ENCODE data around the gene GGTLC1.
"Not testable (repeated sequence)": the region's sequence is repeated elsewhere in the genome, so short reads cannot be mapped to it uniquely, and the experiment has no call there.

GGTLC1 gene

GRCh38 chr20:23993440-23993839 lies 4.9 kb upstream of the GGTLC1 start:
- not testable (repeated sequence) for H3K9me3 ChIP-seq (ENCODE audit: control insufficient read depth, low read depth, low read length); H3K27me3 ChIP-seq (ENCODE audit: control insufficient read depth, insufficient read depth, low read length); H3K4me3 ChIP-seq (ENCODE audit: low read length); H3K27ac ChIP-seq (ENCODE audit: low read length); H3K36me3 ChIP-seq (ENCODE audit: control insufficient read depth, low read depth, low read length); H3K9ac ChIP-seq (ENCODE audit: low read length); H3K4me1 ChIP-seq (ENCODE audit: control insufficient read depth, low read depth, low read length)

- H3K27ac ChIP-seq (ENCODE audit: low read length); H3K4me3 ChIP-seq (ENCODE audit: low read length); H3K9me3 ChIP-seq (ENCODE audit: control insufficient read depth, low read depth, low read length); H3K36me3 ChIP-seq (ENCODE audit: control insufficient read depth, low read depth, low read length); H3K9ac ChIP-seq (ENCODE audit: low read length); H3K4me1 ChIP-seq (ENCODE audit: control insufficient read depth, low read depth, low read length); H3K27me3 ChIP-seq (ENCODE audit: control insufficient read depth, insufficient read depth, low read length): not testable (repeated sequence)
These were observed 1.7 kb upstream of the GGTLC1 start for GRCh38 chr20:23990296-23990695.

GRCh38 chr20:23988966-23989365 lies 387 bp upstream of the GGTLC1 start:
- H3K9ac ChIP-seq (ENCODE audit: low read length); H3K4me3 ChIP-seq (ENCODE audit: low read length); H3K36me3 ChIP-seq (ENCODE audit: control insufficient read depth, low read depth, low read length); H3K27ac ChIP-seq (ENCODE audit: low read length); H3K27me3 ChIP-seq (ENCODE audit: control insufficient read depth, insufficient read depth, low read length); H3K9me3 ChIP-seq (ENCODE audit: control insufficient read depth, low read depth, low read length); H3K4me1 ChIP-seq (ENCODE audit: control insufficient read depth, low read depth, low read length): not testable (repeated sequence)

DNA sequence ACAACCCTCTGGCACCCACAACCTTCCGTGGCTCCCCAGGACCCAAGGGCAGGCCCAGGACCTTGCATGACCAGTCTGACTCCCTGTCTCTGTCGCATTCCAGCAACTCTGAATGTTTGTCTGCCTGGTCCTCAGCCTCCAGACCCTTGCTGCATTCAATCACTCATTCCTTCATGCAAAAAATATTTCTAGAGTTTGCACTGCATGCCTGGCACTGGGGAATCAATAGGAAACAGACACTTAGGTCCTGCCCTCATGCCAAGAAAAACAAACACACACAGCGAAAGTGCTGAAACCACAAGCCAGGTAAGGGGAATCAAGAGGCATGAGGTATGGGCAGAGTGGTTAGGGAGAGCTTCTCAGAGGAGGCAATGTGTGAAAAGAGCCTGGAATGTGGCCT lies 1.9 kb downstream of the GGTLC1 start:
- H3K4me3 ChIP-seq (ENCODE audit: low read length); H3K27ac ChIP-seq (ENCODE audit: low read length); H3K4me1 ChIP-seq (ENCODE audit: control insufficient read depth, low read depth, low read length): not testable (repeated sequence)

DNA sequence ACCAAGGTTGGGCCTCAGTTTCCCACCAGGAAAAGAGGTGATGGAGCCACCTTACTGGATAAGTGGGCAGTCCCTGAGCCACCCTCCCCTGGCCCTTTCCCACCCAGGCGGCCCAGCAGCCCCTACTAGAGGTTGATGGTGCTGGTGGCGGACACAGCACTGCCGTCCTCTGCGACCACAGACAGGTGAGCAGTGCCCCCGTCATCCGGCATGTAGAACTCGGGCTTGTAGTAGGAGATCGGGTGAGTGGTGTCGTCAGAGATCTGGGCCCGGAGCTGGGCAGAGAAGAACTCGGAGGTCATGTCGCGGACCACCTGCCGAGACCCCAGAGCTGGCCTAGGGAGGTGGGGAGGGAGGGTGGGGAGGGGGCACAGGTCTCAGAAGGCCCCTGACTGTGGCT lies 2.3 kb downstream of the GGTLC1 start:
- H3K27ac ChIP-seq (ENCODE audit: low read length); H3K36me3 ChIP-seq (ENCODE audit: control insufficient read depth, low read depth, low read length); H3K4me3 ChIP-seq (ENCODE audit: low read length); H3K27me3 ChIP-seq (ENCODE audit: control insufficient read depth, insufficient read depth, low read length); H3K9ac ChIP-seq (ENCODE audit: low read length); H3K4me1 ChIP-seq (ENCODE audit: control insufficient read depth, low read depth, low read length); H3K9me3 ChIP-seq (ENCODE audit: control insufficient read depth, low read depth, low read length): not testable (repeated sequence)

More for the DNA sequence above, 1.9 kb downstream of the GGTLC1 start:
- not testable (repeated sequence) for H3K36me3 ChIP-seq (ENCODE audit: control insufficient read depth, low read depth, low read length); H3K27me3 ChIP-seq (ENCODE audit: control insufficient read depth, insufficient read depth, low read length); H3K9ac ChIP-seq (ENCODE audit: low read length); H3K9me3 ChIP-seq (ENCODE audit: control insufficient read depth, low read depth, low read length)

DNA sequence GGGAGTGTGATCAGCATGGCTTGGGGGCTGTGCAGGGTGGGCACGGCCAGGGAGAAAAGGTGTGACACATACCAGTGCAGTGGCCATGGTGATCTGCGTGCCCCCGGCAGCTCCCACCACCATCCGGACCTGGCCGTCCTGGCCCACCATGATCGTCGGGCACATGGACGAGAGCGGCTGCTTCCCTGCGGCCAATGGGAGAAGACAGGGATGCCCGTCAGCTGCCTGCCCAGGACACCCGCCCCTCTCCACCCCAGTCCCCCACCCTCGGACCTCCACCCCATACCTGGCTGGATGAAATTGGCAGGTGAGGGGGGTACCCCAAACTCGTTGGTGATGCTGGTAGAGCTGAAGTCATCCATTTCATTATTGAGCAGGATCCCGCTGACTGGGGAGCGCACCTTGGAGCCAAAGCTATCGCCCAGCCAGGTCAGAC lies 2.8 kb downstream of the GGTLC1 start:
- H3K9ac ChIP-seq (ENCODE audit: low read length); H3K36me3 ChIP-seq (ENCODE audit: control insufficient read depth, low read depth, low read length); H3K4me1 ChIP-seq (ENCODE audit: control insufficient read depth, low read depth, low read length); H3K4me3 ChIP-seq (ENCODE audit: low read length); H3K27me3 ChIP-seq (ENCODE audit: control insufficient read depth, insufficient read depth, low read length); H3K27ac ChIP-seq (ENCODE audit: low read length); H3K9me3 ChIP-seq (ENCODE audit: control insufficient read depth, low read depth, low read length): not testable (repeated sequence)

DNA sequence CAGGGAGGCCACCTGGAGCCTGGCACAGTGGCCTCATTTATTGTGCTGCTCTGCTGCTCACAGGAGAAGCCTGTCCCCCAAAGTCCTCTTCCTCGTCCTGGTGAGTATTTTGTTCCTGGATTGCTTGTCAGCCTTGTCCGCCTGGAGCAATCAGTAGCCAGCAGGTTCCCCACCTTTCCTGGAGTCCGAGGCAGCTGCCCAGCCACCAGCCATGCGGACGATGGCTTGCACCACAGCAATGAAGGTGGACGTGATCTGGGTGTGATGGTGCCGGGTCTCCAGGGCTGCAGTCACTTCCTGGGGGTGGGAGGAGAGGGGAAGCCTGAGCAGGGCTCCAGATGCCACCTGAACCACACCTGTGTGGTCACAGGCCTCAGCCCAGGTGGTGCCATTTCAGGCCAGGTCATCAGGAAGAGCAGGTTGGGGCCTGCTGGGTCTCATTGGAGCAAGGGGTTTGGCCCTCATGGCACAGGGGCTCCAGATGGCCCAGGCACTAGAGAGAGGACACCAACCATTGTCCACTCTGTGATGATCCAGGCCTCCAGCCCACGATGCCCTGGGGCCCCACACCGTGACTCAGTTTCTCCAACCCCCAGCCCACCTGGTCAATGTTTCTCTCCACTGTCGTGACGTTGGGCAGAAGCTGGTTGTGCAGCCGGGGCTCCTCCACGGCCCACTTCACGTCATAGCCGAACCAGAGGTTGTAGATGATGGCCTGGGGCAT lies 3.4 kb downstream of the GGTLC1 start:
- H3K9ac ChIP-seq (ENCODE audit: low read length); H3K4me3 ChIP-seq (ENCODE audit: low read length); H3K27ac ChIP-seq (ENCODE audit: low read length); H3K36me3 ChIP-seq (ENCODE audit: control insufficient read depth, low read depth, low read length); H3K27me3 ChIP-seq (ENCODE audit: control insufficient read depth, insufficient read depth, low read length); H3K9me3 ChIP-seq (ENCODE audit: control insufficient read depth, low read depth, low read length); H3K4me1 ChIP-seq (ENCODE audit: control insufficient read depth, low read depth, low read length): not testable (repeated sequence)

GRCh38 chr20:23984476-23985023 lies 4.0 kb downstream of the GGTLC1 start:
- not testable (repeated sequence) for H3K27me3 ChIP-seq (ENCODE audit: control insufficient read depth, insufficient read depth, low read length); H3K27ac ChIP-seq (ENCODE audit: low read length); H3K4me3 ChIP-seq (ENCODE audit: low read length); H3K4me1 ChIP-seq (ENCODE audit: control insufficient read depth, low read depth, low read length); H3K9ac ChIP-seq (ENCODE audit: low read length); H3K9me3 ChIP-seq (ENCODE audit: control insufficient read depth, low read depth, low read length); H3K36me3 ChIP-seq (ENCODE audit: control insufficient read depth, low read depth, low read length)

DNA sequence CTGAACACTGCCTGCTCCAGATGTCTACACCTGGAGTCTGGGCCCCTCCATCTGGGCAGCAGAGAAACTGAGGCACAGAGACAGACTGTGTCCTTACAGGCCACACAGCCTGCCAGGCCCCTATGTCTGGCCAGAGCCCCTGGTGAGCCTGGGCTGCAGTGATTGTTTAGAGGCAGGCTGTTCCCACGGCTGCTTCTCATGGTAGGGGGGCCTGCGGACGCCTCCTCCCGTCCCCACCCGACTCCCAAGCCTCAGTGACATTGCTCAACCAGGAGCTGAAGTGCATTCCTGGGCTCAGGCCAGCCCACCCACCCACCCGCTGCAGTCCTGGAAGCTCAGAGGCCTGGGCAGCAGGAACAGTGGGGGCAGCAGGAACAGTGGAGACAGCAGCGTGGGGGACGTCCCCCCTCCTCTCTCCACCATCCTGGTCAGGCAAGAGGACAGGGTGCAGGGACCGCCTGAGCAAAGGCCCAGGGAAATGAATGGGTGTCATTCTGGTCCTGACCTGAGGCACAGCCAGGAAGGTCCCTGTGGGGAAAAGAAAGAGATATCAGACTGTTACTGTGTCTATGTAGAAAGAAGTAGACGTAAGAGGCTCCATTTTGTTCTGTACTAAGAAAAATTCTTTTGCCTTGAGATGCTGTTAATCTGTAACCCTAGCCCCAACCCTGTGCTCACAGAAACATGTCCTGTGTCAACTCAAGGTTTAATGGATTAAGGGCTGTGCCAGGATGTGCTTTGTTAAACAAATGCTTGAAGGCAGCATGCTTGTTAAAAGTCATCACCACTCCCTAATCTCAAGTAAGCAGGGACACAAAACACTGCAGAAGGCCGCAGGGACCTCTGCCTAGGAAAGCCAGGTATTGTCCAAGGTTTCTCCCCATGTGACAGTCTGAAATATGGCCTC lies 6.2 kb downstream of the GGTLC1 start:
- not testable (repeated sequence) for H3K27ac ChIP-seq (ENCODE audit: low read length); H3K4me3 ChIP-seq (ENCODE audit: low read length); H3K36me3 ChIP-seq (ENCODE audit: control insufficient read depth, low read depth, low read length); H3K9ac ChIP-seq (ENCODE audit: low read length); H3K27me3 ChIP-seq (ENCODE audit: control insufficient read depth, insufficient read depth, low read length); H3K4me1 ChIP-seq (ENCODE audit: control insufficient read depth, low read depth, low read length); H3K9me3 ChIP-seq (ENCODE audit: control insufficient read depth, low read depth, low read length)

DNA sequence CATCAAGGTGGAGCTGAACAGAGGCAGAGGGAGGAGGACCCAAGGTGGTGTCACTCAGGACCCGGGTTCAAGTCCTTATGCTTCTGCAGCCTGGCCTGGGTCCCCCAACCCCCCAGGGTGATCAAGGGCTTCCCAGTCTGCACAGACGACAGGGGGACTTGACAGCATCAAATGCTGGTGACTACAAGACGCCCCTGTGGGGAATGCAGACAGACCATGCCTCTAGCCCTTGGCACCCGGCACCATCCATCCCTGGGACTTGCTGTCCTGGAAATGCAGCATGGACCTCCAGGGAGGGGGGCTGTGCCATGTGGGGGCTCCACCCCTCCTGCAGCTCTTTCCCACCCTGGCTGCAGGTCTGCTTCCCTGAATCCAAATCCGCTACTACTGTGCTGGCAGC lies 7.1 kb downstream of the GGTLC1 start:
- not testable (repeated sequence) for H3K9ac ChIP-seq (ENCODE audit: low read length); H3K4me1 ChIP-seq (ENCODE audit: control insufficient read depth, low read depth, low read length); H3K4me3 ChIP-seq (ENCODE audit: low read length); H3K36me3 ChIP-seq (ENCODE audit: control insufficient read depth, low read depth, low read length); H3K9me3 ChIP-seq (ENCODE audit: control insufficient read depth, low read depth, low read length); H3K27me3 ChIP-seq (ENCODE audit: control insufficient read depth, insufficient read depth, low read length); H3K27ac ChIP-seq (ENCODE audit: low read length)

DNA sequence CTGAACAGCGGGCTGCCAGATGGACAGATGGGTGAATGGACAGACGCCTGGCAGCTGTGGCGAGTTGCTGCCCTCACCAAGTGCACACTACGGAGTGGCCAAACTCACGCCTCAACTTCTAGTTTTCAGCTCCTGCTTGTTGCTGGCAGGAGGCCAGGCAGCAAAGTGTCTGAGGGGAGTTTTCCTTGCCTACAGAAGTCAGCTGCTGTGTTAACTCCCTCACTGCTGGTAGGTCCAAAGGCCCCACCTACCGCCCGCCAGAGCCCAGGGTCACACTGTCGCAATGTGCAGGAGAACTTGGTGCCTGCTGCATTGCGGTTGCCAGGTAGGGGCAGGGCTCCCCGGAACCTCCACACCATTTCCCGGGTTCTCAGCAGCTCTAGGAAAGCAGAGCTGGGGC lies 7.6 kb downstream of the GGTLC1 start:
- not testable (repeated sequence) for H3K27ac ChIP-seq (ENCODE audit: low read length); H3K4me1 ChIP-seq (ENCODE audit: control insufficient read depth, low read depth, low read length); H3K4me3 ChIP-seq (ENCODE audit: low read length); H3K9me3 ChIP-seq (ENCODE audit: control insufficient read depth, low read depth, low read length); H3K27me3 ChIP-seq (ENCODE audit: control insufficient read depth, insufficient read depth, low read length); H3K9ac ChIP-seq (ENCODE audit: low read length); H3K36me3 ChIP-seq (ENCODE audit: control insufficient read depth, low read depth, low read length)
